NOMO-1 (cell line): Measurements from ENCODE around the gene NR6A1.

Source experiments
- DNase-seq, 2 experiments: peaks; one replicate each; lab custom pipeline; 2025; ENCODE audit not compliant: unreplicated experiment in 2 of 2; lab: John Stamatoyannopoulos, UW

The NR6A1 gene

GRCh38 chr9:124771021-124771866 is at the start of gene NR6A1:
Gene NR6A1 (minus strand): TSS chr9:124771311.
- DNase-seq = peak; percentile 97

- DNase-seq = no peak
These were observed 47.5 kb upstream of the NR6A1 start for GRCh38 chr9:124818431-124819281.

- no peak for DNase-seq
These were observed 44.5 kb upstream of the NR6A1 start for GRCh38 chr9:124815601-124816000.

- no peak for DNase-seq
These were observed 43.0 kb upstream of the NR6A1 start for GRCh38 chr9:124814164-124814535.

GRCh38 chr9:124813501-124814163 is 42.5 kb upstream of the NR6A1 start:
- DNase-seq = no peak

- DNase-seq = no peak
These were observed 41.9 kb upstream of the NR6A1 start for GRCh38 chr9:124813041-124813440.

GRCh38 chr9:124812441-124812876 is 41.3 kb upstream of the NR6A1 start:
- no peak for DNase-seq

GRCh38 chr9:124810663-124811355 is 39.7 kb upstream of the NR6A1 start:
- no peak for DNase-seq

- no peak for DNase-seq
These were observed 38.8 kb upstream of the NR6A1 start for GRCh38 chr9:124809741-124810500.

GRCh38 chr9:124809211-124809610 is 38.1 kb upstream of the NR6A1 start:
- no peak for DNase-seq

GRCh38 chr9:124808246-124808956 is 37.3 kb upstream of the NR6A1 start:
- no peak for DNase-seq

GRCh38 chr9:124805186-124805585 is 34.1 kb upstream of the NR6A1 start:
- DNase-seq = no peak

- no peak for DNase-seq
These were observed 32.8 kb upstream of the NR6A1 start for GRCh38 chr9:124803911-124804310.

- no peak for DNase-seq
These were observed 31.3 kb upstream of the NR6A1 start for GRCh38 chr9:124802426-124802825.

- DNase-seq = no peak
These were observed 30.2 kb upstream of the NR6A1 start for GRCh38 chr9:124801356-124801755.

- DNase-seq = peak; percentile 54 to 86
These were observed 29.5 kb upstream of the NR6A1 start for GRCh38 chr9:124800306-124801259.

- no peak for DNase-seq
These were observed 28.3 kb upstream of the NR6A1 start for GRCh38 chr9:124799274-124800006.
